AG04449 (cell line): ENCODE measurements around the gene CNTNAP2.

ENCODE experiments used
- CTCF ChIA-PET: fragments of 350-600 bp; formaldehyde crosslinking; extraction: SDS; loops from one replicate; lab custom pipeline; 2021; ENCODE audit warnings: antibody characterized with exemption; lab: Yijun Ruan, JAX
- POLR2A ChIA-PET: fragments of 400-600, 350-600 bp; formaldehyde crosslinking; extraction: SDS; loops from one replicate; lab custom pipeline; 2020; ENCODE audit warnings: antibody characterized with exemption, inconsistent platforms; lab: Yijun Ruan, JAX
- DNase-seq: peaks from one replicate; pipeline ENCODE4 v3.0.0-alpha.2; 2010; ENCODE audit warnings: low read depth, low spot score
- H3K4me3 ChIP-seq: 2 replicates; pipeline ENCODE4 v1.5.1; 2011; ENCODE audit warnings: low read depth, mild to moderate bottlenecking, control low read depth, low read length
- TF ChIP-seq, protein P1 (sequence below): IDR thresholded peaks from one replicate; pipeline ENCODE4 v1.5.1; 2011; ENCODE audit warnings: mild to moderate bottlenecking, moderate library complexity, low read length, control low read depth, inconsistent platforms; ENCODE audit not compliant: insufficient read depth; ENCODE audit errors: missing control alignments

Gene CNTNAP2

DNA sequence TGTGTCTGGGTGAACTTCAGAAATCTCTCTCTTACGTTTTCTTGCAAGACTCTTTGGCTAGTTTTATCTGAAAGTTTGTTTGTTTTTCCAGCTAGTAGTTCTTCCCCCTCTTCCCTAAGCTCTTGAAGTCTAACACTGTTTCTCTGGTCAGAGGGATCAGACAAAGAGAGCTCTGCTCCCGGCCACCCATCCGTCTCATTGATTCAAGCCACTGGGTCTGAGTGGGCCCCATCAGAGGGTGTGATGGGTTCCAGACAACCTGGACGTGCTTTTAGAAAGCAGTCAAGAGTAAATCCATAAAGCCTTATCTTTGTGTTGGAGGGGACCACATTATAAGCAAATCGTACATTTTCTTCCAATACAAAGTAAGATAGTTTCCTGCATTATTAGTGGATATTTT, 2231.4 kb downstream of the CNTNAP2 start:
- no peak overlapping the region for H3K4me3 ChIP-seq
- POLR2A ChIA-PET: no interaction called here
- no peak for DNase-seq
- TF ChIP-seq, protein P1, sequence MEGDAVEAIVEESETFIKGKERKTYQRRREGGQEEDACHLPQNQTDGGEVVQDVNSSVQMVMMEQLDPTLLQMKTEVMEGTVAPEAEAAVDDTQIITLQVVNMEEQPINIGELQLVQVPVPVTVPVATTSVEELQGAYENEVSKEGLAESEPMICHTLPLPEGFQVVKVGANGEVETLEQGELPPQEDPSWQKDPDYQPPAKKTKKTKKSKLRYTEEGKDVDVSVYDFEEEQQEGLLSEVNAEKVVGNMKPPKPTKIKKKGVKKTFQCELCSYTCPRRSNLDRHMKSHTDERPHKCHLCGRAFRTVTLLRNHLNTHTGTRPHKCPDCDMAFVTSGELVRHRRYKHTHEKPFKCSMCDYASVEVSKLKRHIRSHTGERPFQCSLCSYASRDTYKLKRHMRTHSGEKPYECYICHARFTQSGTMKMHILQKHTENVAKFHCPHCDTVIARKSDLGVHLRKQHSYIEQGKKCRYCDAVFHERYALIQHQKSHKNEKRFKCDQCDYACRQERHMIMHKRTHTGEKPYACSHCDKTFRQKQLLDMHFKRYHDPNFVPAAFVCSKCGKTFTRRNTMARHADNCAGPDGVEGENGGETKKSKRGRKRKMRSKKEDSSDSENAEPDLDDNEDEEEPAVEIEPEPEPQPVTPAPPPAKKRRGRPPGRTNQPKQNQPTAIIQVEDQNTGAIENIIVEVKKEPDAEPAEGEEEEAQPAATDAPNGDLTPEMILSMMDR: no peak
- CTCF ChIA-PET: no interaction called here

GRCh38 chr7:148348466-148348865, 2231.9 kb downstream of the CNTNAP2 start:
- no peak for DNase-seq
- ChIA-PET POLR2A (no interaction called here), CTCF (no interaction called here)
- H3K4me3 ChIP-seq: no peak overlapping the region
- TF ChIP-seq, protein P1: no peak

GRCh38 chr7:148356303-148356702, 2239.7 kb downstream of the CNTNAP2 start:
- H3K4me3 ChIP-seq: no peak overlapping the region
- DNase-seq: no peak
- TF ChIP-seq, protein P1: no peak
- POLR2A ChIA-PET: no interaction called here
- CTCF ChIA-PET: no interaction called here

GRCh38 chr7:148362541-148362940, 2245.9 kb downstream of the CNTNAP2 start:
- CTCF ChIA-PET: no interaction called here
- POLR2A ChIA-PET: no interaction called here
- TF ChIP-seq, protein P1: no peak
- H3K4me3 ChIP-seq: no peak overlapping the region
- DNase-seq: no peak

GRCh38 chr7:148367731-148368475, 2251.3 kb downstream of the CNTNAP2 start:
- ChIA-PET POLR2A (no interaction called here), CTCF (no interaction called here)
- TF ChIP-seq, protein P1: no peak
- DNase-seq: no peak
- H3K4me3 ChIP-seq: no peak overlapping the region

GRCh38 chr7:148368562-148368961, 2252.0 kb downstream of the CNTNAP2 start:
- H3K4me3 ChIP-seq: no peak overlapping the region
- ChIA-PET POLR2A (no interaction called here), CTCF (no interaction called here)
- DNase-seq: no peak
- TF ChIP-seq, protein P1: no peak
